ENCODE measurements around the gene DNAH3. TPM values are rescaled to one million over a fixed set of nuclear protein-coding genes. Genes with fewer than 3 reads are reported as not detected.

The DNAH3 gene
- total and polyA plus RNA-seq, 2 of the 13 experiments (the other 11 are each of a cell fraction or from before 2014, with no cell fraction given) = 0.07 to 0.08 TPM

- TF ChIP-seq ZNF350 (CRISPR knock-in tag; IDR thresholded peaks at IDR 0.05; ENCODE audit: borderline replicate concordance, low read depth) (no peak; the same call in 1 of the 2 replicates), RORA (CRISPR knock-in tag; IDR thresholded peaks at IDR 0.05) (no peak), CHD2 (IDR thresholded peaks at IDR 0.05; ENCODE audit: low read depth, low read length) (no peak), ZSCAN9 (CRISPR knock-in tag; IDR thresholded peaks at IDR 0.05; ENCODE audit: borderline replicate concordance) (peak; percentile 57; the same call in 1 of the 2 replicates), ZNF652 (CRISPR knock-in tag; IDR thresholded peaks at IDR 0.05; ENCODE audit: borderline replicate concordance, low read depth) (peak; percentile 21; the same call in 1 of the 2 replicates), SMARCE1 (IDR thresholded peaks at IDR 0.05; ENCODE audit: borderline replicate concordance) (no peak), GATAD2A (CRISPR knock-in tag; IDR thresholded peaks at IDR 0.05) (peak; percentile 93), HDAC2 (CRISPR knock-in tag; IDR thresholded peaks at IDR 0.05) (peak; percentile 81), RBM22 (optimal IDR thresholded peaks at IDR 0.05; ENCODE audit: low read length) (no peak), ARID5B (CRISPR knock-in tag; IDR thresholded peaks at IDR 0.05) (peak; percentile 95), STAG1 (CRISPR knock-in tag; IDR thresholded peaks at IDR 0.05) (peak; percentile 34; the same call in 1 of the 2 replicates), CCDC6 (CRISPR knock-in tag; IDR thresholded peaks at IDR 0.05) (no peak), RFXANK (CRISPR knock-in tag; IDR thresholded peaks at IDR 0.05) (0 out of 2 replicates have a peak, but pooled peaks have one; percentile 7), TBX2 (CRISPR knock-in tag; IDR thresholded peaks at IDR 0.05; ENCODE audit: borderline replicate concordance) (peak; percentile 97)
- TF ChIP-seq, protein P1, sequence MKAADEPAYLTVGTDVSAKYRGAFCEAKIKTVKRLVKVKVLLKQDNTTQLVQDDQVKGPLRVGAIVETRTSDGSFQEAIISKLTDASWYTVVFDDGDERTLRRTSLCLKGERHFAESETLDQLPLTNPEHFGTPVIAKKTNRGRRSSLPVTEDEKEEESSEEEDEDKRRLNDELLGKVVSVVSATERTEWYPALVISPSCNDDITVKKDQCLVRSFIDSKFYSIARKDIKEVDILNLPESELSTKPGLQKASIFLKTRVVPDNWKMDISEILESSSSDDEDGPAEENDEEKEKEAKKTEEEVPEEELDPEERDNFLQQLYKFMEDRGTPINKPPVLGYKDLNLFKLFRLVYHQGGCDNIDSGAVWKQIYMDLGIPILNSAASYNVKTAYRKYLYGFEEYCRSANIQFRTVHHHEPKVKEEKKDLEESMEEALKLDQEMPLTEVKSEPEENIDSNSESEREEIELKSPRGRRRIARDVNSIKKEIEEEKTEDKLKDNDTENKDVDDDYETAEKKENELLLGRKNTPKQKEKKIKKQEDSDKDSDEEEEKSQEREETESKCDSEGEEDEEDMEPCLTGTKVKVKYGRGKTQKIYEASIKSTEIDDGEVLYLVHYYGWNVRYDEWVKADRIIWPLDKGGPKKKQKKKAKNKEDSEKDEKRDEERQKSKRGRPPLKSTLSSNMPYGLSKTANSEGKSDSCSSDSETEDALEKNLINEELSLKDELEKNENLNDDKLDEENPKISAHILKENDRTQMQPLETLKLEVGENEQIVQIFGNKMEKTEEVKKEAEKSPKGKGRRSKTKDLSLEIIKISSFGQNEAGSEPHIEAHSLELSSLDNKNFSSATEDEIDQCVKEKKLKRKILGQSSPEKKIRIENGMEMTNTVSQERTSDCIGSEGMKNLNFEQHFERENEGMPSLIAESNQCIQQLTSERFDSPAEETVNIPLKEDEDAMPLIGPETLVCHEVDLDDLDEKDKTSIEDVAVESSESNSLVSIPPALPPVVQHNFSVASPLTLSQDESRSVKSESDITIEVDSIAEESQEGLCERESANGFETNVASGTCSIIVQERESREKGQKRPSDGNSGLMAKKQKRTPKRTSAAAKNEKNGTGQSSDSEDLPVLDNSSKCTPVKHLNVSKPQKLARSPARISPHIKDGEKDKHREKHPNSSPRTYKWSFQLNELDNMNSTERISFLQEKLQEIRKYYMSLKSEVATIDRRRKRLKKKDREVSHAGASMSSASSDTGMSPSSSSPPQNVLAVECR (CRISPR knock-in tag; IDR thresholded peaks at IDR 0.05; ENCODE audit: borderline replicate concordance) = peak; percentile 44; the same call in 1 of the 2 replicates
- TF ChIP-seq, protein P2, sequence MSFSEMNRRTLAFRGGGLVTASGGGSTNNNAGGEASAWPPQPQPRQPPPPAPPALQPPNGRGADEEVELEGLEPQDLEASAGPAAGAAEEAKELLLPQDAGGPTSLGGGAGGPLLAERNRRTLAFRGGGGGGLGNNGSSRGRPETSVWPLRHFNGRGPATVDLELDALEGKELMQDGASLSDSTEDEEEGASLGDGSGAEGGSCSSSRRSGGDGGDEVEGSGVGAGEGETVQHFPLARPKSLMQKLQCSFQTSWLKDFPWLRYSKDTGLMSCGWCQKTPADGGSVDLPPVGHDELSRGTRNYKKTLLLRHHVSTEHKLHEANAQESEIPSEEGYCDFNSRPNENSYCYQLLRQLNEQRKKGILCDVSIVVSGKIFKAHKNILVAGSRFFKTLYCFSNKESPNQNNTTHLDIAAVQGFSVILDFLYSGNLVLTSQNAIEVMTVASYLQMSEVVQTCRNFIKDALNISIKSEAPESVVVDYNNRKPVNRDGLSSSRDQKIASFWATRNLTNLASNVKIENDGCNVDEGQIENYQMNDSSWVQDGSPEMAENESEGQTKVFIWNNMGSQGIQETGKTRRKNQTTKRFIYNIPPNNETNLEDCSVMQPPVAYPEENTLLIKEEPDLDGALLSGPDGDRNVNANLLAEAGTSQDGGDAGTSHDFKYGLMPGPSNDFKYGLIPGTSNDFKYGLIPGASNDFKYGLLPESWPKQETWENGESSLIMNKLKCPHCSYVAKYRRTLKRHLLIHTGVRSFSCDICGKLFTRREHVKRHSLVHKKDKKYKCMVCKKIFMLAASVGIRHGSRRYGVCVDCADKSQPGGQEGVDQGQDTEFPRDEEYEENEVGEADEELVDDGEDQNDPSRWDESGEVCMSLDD (CRISPR knock-in tag; IDR thresholded peaks at IDR 0.05; ENCODE audit: borderline replicate concordance) = peak; percentile 61; the same call in 1 of the 2 replicates
- TF ChIP-seq, protein P3, sequence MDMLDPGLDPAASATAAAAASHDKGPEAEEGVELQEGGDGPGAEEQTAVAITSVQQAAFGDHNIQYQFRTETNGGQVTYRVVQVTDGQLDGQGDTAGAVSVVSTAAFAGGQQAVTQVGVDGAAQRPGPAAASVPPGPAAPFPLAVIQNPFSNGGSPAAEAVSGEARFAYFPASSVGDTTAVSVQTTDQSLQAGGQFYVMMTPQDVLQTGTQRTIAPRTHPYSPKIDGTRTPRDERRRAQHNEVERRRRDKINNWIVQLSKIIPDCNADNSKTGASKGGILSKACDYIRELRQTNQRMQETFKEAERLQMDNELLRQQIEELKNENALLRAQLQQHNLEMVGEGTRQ (IDR thresholded peaks at IDR 0.05; ENCODE audit: low read depth, low read length) = no peak
- TF ChIP-seq, protein P3 (CRISPR knock-in tag; IDR thresholded peaks at IDR 0.05; ENCODE audit: borderline replicate concordance) = no peak
Observed at GRCh38 chr16:21186326-21186691, 35.7 kb upstream of the DNAH3 start (continued).

Measured in HepG2 (cell line).